PC-9 (cell line): ENCODE results near the gene UBE2E2. TPM values are rescaled to one million over a fixed set of nuclear protein-coding genes. Genes with fewer than 3 reads are reported as not detected.

ENCODE experiments used
- BruUV-seq: library from RNA; stranded (reverse); fragments of 400-500 nt; replicated peaks from 2 replicates; lab custom pipeline; 2021; lab: Mats Ljungman, UMichigan
- CTCF ChIA-PET: fragments of 300-600 bp; sonication (Branson Sonifier 250); formaldehyde crosslinking; loops from one replicate; lab custom pipeline; 2022; ENCODE audit warnings: antibody characterized with exemption; lab: Charles Lee
- POLR2A ChIA-PET: fragments of 300-600 bp; sonication (Branson Sonifier 250); formaldehyde crosslinking; loops from one replicate; lab custom pipeline; 2022; ENCODE audit warnings: antibody characterized with exemption; ENCODE audit not compliant: unreplicated experiment; lab: Charles Lee
- DNase-seq, 2 experiments: peaks; one replicate each; pipeline versions ENCODE4 v3.0.0 to v3.0.0-alpha.2; 2015 to 2022; ENCODE audit warnings: mixed read lengths in 1 of 2
- H2AFZ ChIP-seq: fragments of 200-600 bp; sonication (generic); 2 replicates; pipeline ENCODE4 v1.8.1; 2017; ENCODE audit warnings: antibody characterized with exemption
- H3F3A ChIP-seq: fragments of 200-600 bp; sonication (generic); 2 replicates; pipeline ENCODE4 v1.8.1; 2017; ENCODE audit warnings: antibody characterized with exemption, mild to moderate bottlenecking, low read depth; ENCODE audit not compliant: insufficient read depth
- H3K27ac ChIP-seq: fragments of 200-600 bp; sonication (generic); 2 replicates; pipeline ENCODE4 v1.6.1; 2016; ENCODE audit warnings: mixed run types
- H3K27me3 ChIP-seq: fragments of 200-600 bp; sonication (generic); 2 replicates; pipeline ENCODE4 v1.6.1; 2016; ENCODE audit warnings: low read depth, mixed run types; ENCODE audit not compliant: insufficient read depth
- H3K36me3 ChIP-seq: fragments of 200-600 bp; sonication (generic); 2 replicates; pipeline ENCODE4 v1.6.1; 2016; ENCODE audit warnings: low read depth, mixed run types
- H3K4me1 ChIP-seq: fragments of 200-600 bp; sonication (generic); replicated peaks from 2 replicates; pipeline ENCODE4 v1.6.1; 2016; ENCODE audit warnings: mixed run types; ENCODE audit not compliant: insufficient read depth
- H3K4me2 ChIP-seq: fragments of 200-600 bp; sonication (generic); 2 replicates; pipeline ENCODE4 v1.6.1; 2017; ENCODE audit warnings: mixed run types
- H3K4me3 ChIP-seq: fragments of 200-600 bp; sonication (generic); 2 replicates; pipeline ENCODE4 v1.6.1; 2016; ENCODE audit warnings: mixed run types
- H3K79me2 ChIP-seq: fragments of 200-600 bp; sonication (generic); 2 replicates; pipeline ENCODE4 v1.6.1; 2017; ENCODE audit warnings: low read depth, mixed run types
- H3K9me2 ChIP-seq: fragments of 200-600 bp; sonication (generic); 2 replicates; pipeline ENCODE4 v1.8.1; 2017; ENCODE audit warnings: mild to moderate bottlenecking; ENCODE audit not compliant: insufficient read depth
- H3K9me3 ChIP-seq: fragments of 200-600 bp; sonication (generic); 2 replicates; pipeline ENCODE4 v1.8.1; 2016; ENCODE audit warnings: low read depth; ENCODE audit not compliant: insufficient read depth
- H4K20me1 ChIP-seq: fragments of 200-600 bp; sonication (generic); 2 replicates; pipeline ENCODE4 v1.8.1; 2017; ENCODE audit not compliant: insufficient read depth
- EZH2 ChIP-seq: fragments of 200-600 bp; sonication (generic); IDR thresholded peaks from 2 replicates; pipeline ENCODE4 v1.8.0; 2017; ENCODE audit warnings: antibody characterized with exemption, low read depth
- intact Hi-C: fragments of 100-400 bp; cut with micrococcal nuclease; formaldehyde crosslinking; loops from one replicate; pipeline ENCODE4 v1.10.0; 2022; ENCODE audit not compliant: unreplicated experiment
- total RNA-seq: library from RNA; stranded (reverse); gene quantifications from 2 replicates; pipeline ENCODE4 v1.2.3, GENCODE V29; 2021
- TF ChIP-seq, protein P1 (sequence below): fragments of 200-600 bp; sonication (generic); conservative IDR thresholded peaks from 2 replicates; pipeline ENCODE4 v1.6.1; 2017; ENCODE audit warnings: mixed run types, antibody characterized with exemption, mild to moderate bottlenecking, moderate library complexity

UBE2E2 gene
- total RNA-seq, 1 experiment from 2014 or later: 48.7 TPM

DNA sequence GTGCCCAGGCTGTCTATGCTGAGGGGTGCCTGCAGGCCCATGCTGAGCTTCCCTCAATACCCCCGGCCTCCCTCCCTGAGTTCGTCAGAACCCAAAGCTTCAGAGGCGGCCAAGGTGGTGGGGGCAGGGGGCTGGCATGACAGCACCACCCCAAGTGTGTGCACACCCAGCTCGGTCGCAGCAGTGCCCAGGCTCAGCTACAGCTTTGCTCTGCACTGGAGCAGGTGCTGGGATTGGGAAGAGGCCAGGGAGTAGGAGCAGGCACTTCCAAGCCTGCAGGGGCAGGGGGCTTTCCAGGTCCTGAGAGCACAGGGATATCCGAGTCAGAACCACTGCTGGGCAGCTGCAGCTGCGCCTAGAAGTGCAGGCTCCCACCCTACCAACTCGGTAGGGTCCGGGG lies 283.9 kb downstream of the UBE2E2 start:
- POLR2A ChIA-PET: no interaction called here
- TF ChIP-seq, protein P1, sequence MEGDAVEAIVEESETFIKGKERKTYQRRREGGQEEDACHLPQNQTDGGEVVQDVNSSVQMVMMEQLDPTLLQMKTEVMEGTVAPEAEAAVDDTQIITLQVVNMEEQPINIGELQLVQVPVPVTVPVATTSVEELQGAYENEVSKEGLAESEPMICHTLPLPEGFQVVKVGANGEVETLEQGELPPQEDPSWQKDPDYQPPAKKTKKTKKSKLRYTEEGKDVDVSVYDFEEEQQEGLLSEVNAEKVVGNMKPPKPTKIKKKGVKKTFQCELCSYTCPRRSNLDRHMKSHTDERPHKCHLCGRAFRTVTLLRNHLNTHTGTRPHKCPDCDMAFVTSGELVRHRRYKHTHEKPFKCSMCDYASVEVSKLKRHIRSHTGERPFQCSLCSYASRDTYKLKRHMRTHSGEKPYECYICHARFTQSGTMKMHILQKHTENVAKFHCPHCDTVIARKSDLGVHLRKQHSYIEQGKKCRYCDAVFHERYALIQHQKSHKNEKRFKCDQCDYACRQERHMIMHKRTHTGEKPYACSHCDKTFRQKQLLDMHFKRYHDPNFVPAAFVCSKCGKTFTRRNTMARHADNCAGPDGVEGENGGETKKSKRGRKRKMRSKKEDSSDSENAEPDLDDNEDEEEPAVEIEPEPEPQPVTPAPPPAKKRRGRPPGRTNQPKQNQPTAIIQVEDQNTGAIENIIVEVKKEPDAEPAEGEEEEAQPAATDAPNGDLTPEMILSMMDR: no peak
- no peak for TF ChIP-seq EZH2
- no peaks in the 10 kb centered on the region for H3F3A ChIP-seq

DNA sequence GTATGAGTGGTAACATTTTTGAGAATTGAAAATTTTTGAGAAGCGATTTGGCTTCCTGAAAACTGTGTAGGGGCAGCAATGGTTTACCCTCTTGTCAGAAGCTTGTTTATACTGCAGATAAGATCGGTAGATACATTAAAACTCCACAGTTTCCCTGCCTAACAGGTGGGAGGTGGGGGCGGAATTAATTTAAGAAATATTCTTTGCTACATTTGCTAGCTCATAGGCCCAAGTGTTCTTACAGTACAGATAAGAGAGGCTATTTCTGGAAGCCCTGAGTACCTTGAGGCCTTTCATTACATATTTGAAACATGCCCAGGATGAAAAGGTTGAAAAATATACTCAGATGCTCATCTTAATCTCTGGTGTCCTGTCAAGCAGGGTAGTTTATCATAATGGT lies 285.5 kb downstream of the UBE2E2 start:
- Histone ChIP-seq H3K4me1 (peaks cover 20% of the 10 kb centered on the region), H2AFZ (no peak overlapping the region), H3K9me2 (no peaks in the 10 kb centered on the region), H3K36me3 (no peaks in the 10 kb centered on the region), H3F3A (no peaks in the 10 kb centered on the region), H3K79me2 (no peaks in the 10 kb centered on the region), H3K4me2 (no peak overlapping the region), H3K27me3 (no peaks in the 10 kb centered on the region), H3K27ac (no peak overlapping the region), H4K20me1 (no peaks in the 10 kb centered on the region), H3K4me3 (no peak overlapping the region), H3K9me3 (no peaks in the 10 kb centered on the region; the same call in 1 of the 2 replicates)
- intact Hi-C loops: no loop called here
- POLR2A ChIA-PET: no interaction called here
- BruUV-seq: no TSS peak
- no peak for TF ChIP-seq EZH2
- TF ChIP-seq, protein P1: no peak
- DNase-seq: no peak
- CTCF ChIA-PET: no interaction called here

More for the DNA sequence above, 283.9 kb downstream of the UBE2E2 start:
- Histone ChIP-seq H3K79me2 (no peaks in the 10 kb centered on the region), H3K27ac (no peak overlapping the region), H3K9me2 (no peaks in the 10 kb centered on the region), H3K4me3 (no peak overlapping the region), H2AFZ (no peak overlapping the region), H3K27me3 (no peaks in the 10 kb centered on the region), H3K36me3 (no peaks in the 10 kb centered on the region), H3K4me2 (no peak overlapping the region), H3K9me3 (no peaks in the 10 kb centered on the region; the same call in 1 of the 2 replicates), H4K20me1 (no peaks in the 10 kb centered on the region), H3K4me1 (peaks cover 13% of the 10 kb centered on the region)
- no TSS peak for BruUV-seq
- no peak for DNase-seq
- intact Hi-C loops: no loop called here
- CTCF ChIA-PET: no interaction called here

GRCh38 chr3:23489300-23490158 lies 286.4 kb downstream of the UBE2E2 start:
- H3K79me2 ChIP-seq: no peaks in the 10 kb centered on the region
- H3K4me1 ChIP-seq: peaks cover 25% of the 10 kb centered on the region
- no TSS peak for BruUV-seq
- peak overlapping the region; percentile 21; the same call in 1 of the 2 replicates for H3K27ac ChIP-seq
- no peak overlapping the region for H2AFZ ChIP-seq
- TF ChIP-seq EZH2: no peak
- TF ChIP-seq, protein P1: no peak
- no peaks in the 10 kb centered on the region; the same call in 1 of the 2 replicates for H3K9me3 ChIP-seq
- no peak overlapping the region for H3K4me2 ChIP-seq
- H4K20me1 ChIP-seq: no peaks in the 10 kb centered on the region
- no peak overlapping the region for H3K4me3 ChIP-seq
- no peak for DNase-seq
- intact Hi-C loops: no loop called here
- POLR2A ChIA-PET: no interaction called here
- H3K9me2 ChIP-seq: no peaks in the 10 kb centered on the region
- H3K27me3 ChIP-seq: no peaks in the 10 kb centered on the region
- CTCF ChIA-PET: no interaction called here
- H3F3A ChIP-seq: no peaks in the 10 kb centered on the region
- H3K36me3 ChIP-seq: no peaks in the 10 kb centered on the region
